Mucosa of stomach (tissue), 1 donor: ENCODE results near the gene MAPKAP1.

Experiments used
- H3K27me3 ChIP-seq: one replicate; pipeline ENCODE4 v1.7.0; 2013; ENCODE audit warnings: mild to moderate bottlenecking, low read length; ENCODE audit not compliant: control insufficient read depth, insufficient read depth
- H3K36me3 ChIP-seq: one replicate; pipeline ENCODE4 v1.7.0; 2013; ENCODE audit warnings: low read length; ENCODE audit not compliant: control insufficient read depth, insufficient read depth
- H3K4me1 ChIP-seq: one replicate; pipeline ENCODE4 v1.7.0; 2013; ENCODE audit warnings: mild to moderate bottlenecking, low read length; ENCODE audit not compliant: control insufficient read depth, insufficient read depth
- H3K4me3 ChIP-seq: one replicate; pipeline ENCODE4 v1.7.0; 2013; ENCODE audit warnings: low read length
- H3K9ac ChIP-seq: one replicate; pipeline ENCODE4 v1.7.0; 2013; ENCODE audit warnings: mild to moderate bottlenecking, low read length, moderate library complexity
- H3K9me3 ChIP-seq: one replicate; pipeline ENCODE4 v1.7.0; 2013; ENCODE audit warnings: mild to moderate bottlenecking, low read length, moderate library complexity; ENCODE audit not compliant: control insufficient read depth
- donor health status: Pancreatic carcinoma.

Gene MAPKAP1

GRCh38 chr9:125659201-125659840 lies 47.7 kb downstream of the MAPKAP1 start:
- Histone ChIP-seq H3K9ac (no peak overlapping the region), H3K27me3 (no peaks in the 10 kb centered on the region), H3K4me1 (no peaks in the 10 kb centered on the region), H3K9me3 (no peaks in the 10 kb centered on the region), H3K36me3 (no peaks in the 10 kb centered on the region), H3K4me3 (no peak overlapping the region)

- no peaks in the 10 kb centered on the region for H3K9me3 ChIP-seq
- no peaks in the 10 kb centered on the region for H3K27me3 ChIP-seq
- no peak overlapping the region for H3K4me3 ChIP-seq
- H3K4me1 ChIP-seq: no peaks in the 10 kb centered on the region
- no peak overlapping the region for H3K9ac ChIP-seq
- H3K36me3 ChIP-seq: no peaks in the 10 kb centered on the region
These were observed 50.4 kb downstream of the MAPKAP1 start for GRCh38 chr9:125656560-125656959.

GRCh38 chr9:125655691-125656410 lies 51.2 kb downstream of the MAPKAP1 start:
- no peaks in the 10 kb centered on the region for H3K9me3 ChIP-seq
- no peak overlapping the region for H3K9ac ChIP-seq
- no peaks in the 10 kb centered on the region for H3K4me1 ChIP-seq
- no peaks in the 10 kb centered on the region for H3K27me3 ChIP-seq
- H3K36me3 ChIP-seq: no peaks in the 10 kb centered on the region
- no peak overlapping the region for H3K4me3 ChIP-seq

GRCh38 chr9:125655066-125655633 lies 51.9 kb downstream of the MAPKAP1 start:
- Histone ChIP-seq H3K9ac (no peak overlapping the region), H3K4me1 (no peaks in the 10 kb centered on the region), H3K27me3 (no peaks in the 10 kb centered on the region), H3K4me3 (no peak overlapping the region), H3K9me3 (no peaks in the 10 kb centered on the region), H3K36me3 (no peaks in the 10 kb centered on the region)

GRCh38 chr9:125654121-125654520 lies 52.9 kb downstream of the MAPKAP1 start:
- Histone ChIP-seq H3K36me3 (no peaks in the 10 kb centered on the region), H3K4me1 (no peaks in the 10 kb centered on the region), H3K9me3 (no peaks in the 10 kb centered on the region), H3K4me3 (no peak overlapping the region), H3K9ac (no peak overlapping the region), H3K27me3 (no peaks in the 10 kb centered on the region)

GRCh38 chr9:125653325-125653724 lies 53.7 kb downstream of the MAPKAP1 start:
- Histone ChIP-seq H3K9ac (no peak overlapping the region), H3K27me3 (no peaks in the 10 kb centered on the region), H3K36me3 (no peaks in the 10 kb centered on the region), H3K4me1 (no peaks in the 10 kb centered on the region), H3K4me3 (no peak overlapping the region), H3K9me3 (no peaks in the 10 kb centered on the region)

GRCh38 chr9:125652759-125653158 lies 54.2 kb downstream of the MAPKAP1 start:
- H3K27me3 ChIP-seq: no peaks in the 10 kb centered on the region
- H3K9me3 ChIP-seq: no peaks in the 10 kb centered on the region
- no peak overlapping the region for H3K9ac ChIP-seq
- no peak overlapping the region for H3K4me3 ChIP-seq
- H3K36me3 ChIP-seq: no peaks in the 10 kb centered on the region
- no peaks in the 10 kb centered on the region for H3K4me1 ChIP-seq

GRCh38 chr9:125652233-125652594 lies 54.8 kb downstream of the MAPKAP1 start:
- H3K9ac ChIP-seq: no peak overlapping the region
- no peaks in the 10 kb centered on the region for H3K9me3 ChIP-seq
- no peaks in the 10 kb centered on the region for H3K36me3 ChIP-seq
- H3K27me3 ChIP-seq: no peaks in the 10 kb centered on the region
- H3K4me1 ChIP-seq: no peaks in the 10 kb centered on the region
- H3K4me3 ChIP-seq: no peak overlapping the region

GRCh38 chr9:125651576-125652232 lies 55.3 kb downstream of the MAPKAP1 start:
- no peaks in the 10 kb centered on the region for H3K9me3 ChIP-seq
- no peaks in the 10 kb centered on the region for H3K4me1 ChIP-seq
- no peaks in the 10 kb centered on the region for H3K27me3 ChIP-seq
- no peak overlapping the region for H3K9ac ChIP-seq
- no peaks in the 10 kb centered on the region for H3K36me3 ChIP-seq
- H3K4me3 ChIP-seq: no peak overlapping the region

- H3K4me1 ChIP-seq: no peaks in the 10 kb centered on the region
- no peaks in the 10 kb centered on the region for H3K36me3 ChIP-seq
- no peaks in the 10 kb centered on the region for H3K9me3 ChIP-seq
- no peak overlapping the region for H3K9ac ChIP-seq
- H3K27me3 ChIP-seq: no peaks in the 10 kb centered on the region
- no peak overlapping the region for H3K4me3 ChIP-seq
These were observed 56.7 kb downstream of the MAPKAP1 start for GRCh38 chr9:125650271-125650737.

GRCh38 chr9:125649826-125650225 lies 57.2 kb downstream of the MAPKAP1 start:
- Histone ChIP-seq H3K4me3 (no peak overlapping the region), H3K27me3 (no peaks in the 10 kb centered on the region), H3K9ac (no peak overlapping the region), H3K36me3 (no peaks in the 10 kb centered on the region), H3K9me3 (no peaks in the 10 kb centered on the region), H3K4me1 (no peaks in the 10 kb centered on the region)

GRCh38 chr9:125649315-125649714 lies 57.7 kb downstream of the MAPKAP1 start:
- Histone ChIP-seq H3K27me3 (no peaks in the 10 kb centered on the region), H3K36me3 (no peaks in the 10 kb centered on the region), H3K9ac (no peak overlapping the region), H3K4me1 (no peaks in the 10 kb centered on the region), H3K9me3 (no peaks in the 10 kb centered on the region), H3K4me3 (no peak overlapping the region)
